Measurements from ENCODE around the gene MLLT10.

DNA sequence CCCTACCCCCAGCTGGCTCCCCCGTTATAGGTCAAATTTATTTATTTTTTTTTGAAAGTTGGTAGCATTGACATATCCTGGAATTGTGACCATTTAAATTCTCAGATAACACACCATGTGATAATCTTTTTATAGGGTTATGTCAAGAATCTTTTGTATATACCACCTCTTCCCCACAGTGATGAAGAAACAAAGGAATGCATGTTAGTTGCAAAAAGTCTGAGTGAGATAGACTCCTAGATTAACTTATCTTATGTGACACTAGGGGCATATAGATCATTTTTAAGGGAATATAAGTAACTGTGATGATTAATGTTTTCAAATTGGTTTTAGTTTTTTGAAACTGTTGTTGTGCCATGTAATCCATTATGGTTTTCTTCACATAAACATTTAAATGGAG is 68.3 kb downstream of the MLLT10 start:
- TF ChIP-seq SIN3A (IDR thresholded peaks at IDR 0.05; ENCODE audit: low read depth, low read length) (no peak), JUND (IDR thresholded peaks at IDR 0.05; ENCODE audit: low read depth, low read length) (no peak), GATAD2B (conservative IDR thresholded peaks at IDR 0.05; ENCODE audit: low read depth) (no peak), POLR2AphosphoS5 (IDR thresholded peaks at IDR 0.05; ENCODE audit: low read length) (no peak), POLR2A (IDR thresholded peaks at IDR 0.05; ENCODE audit: low read depth, low read length) (no peak), KDM1A (IDR thresholded peaks at IDR 0.05; ENCODE audit: borderline replicate concordance) (no peak), NFIC (IDR thresholded peaks at IDR 0.05; ENCODE audit: low read depth, low read length) (no peak)
- TF ChIP-seq, protein P1, sequence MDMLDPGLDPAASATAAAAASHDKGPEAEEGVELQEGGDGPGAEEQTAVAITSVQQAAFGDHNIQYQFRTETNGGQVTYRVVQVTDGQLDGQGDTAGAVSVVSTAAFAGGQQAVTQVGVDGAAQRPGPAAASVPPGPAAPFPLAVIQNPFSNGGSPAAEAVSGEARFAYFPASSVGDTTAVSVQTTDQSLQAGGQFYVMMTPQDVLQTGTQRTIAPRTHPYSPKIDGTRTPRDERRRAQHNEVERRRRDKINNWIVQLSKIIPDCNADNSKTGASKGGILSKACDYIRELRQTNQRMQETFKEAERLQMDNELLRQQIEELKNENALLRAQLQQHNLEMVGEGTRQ (IDR thresholded peaks at IDR 0.05; ENCODE audit: borderline replicate concordance, low read depth, low read length): no peak
- TF ChIP-seq, protein P2, sequence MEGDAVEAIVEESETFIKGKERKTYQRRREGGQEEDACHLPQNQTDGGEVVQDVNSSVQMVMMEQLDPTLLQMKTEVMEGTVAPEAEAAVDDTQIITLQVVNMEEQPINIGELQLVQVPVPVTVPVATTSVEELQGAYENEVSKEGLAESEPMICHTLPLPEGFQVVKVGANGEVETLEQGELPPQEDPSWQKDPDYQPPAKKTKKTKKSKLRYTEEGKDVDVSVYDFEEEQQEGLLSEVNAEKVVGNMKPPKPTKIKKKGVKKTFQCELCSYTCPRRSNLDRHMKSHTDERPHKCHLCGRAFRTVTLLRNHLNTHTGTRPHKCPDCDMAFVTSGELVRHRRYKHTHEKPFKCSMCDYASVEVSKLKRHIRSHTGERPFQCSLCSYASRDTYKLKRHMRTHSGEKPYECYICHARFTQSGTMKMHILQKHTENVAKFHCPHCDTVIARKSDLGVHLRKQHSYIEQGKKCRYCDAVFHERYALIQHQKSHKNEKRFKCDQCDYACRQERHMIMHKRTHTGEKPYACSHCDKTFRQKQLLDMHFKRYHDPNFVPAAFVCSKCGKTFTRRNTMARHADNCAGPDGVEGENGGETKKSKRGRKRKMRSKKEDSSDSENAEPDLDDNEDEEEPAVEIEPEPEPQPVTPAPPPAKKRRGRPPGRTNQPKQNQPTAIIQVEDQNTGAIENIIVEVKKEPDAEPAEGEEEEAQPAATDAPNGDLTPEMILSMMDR (IDR thresholded peaks at IDR 0.05 in 2 of 3, conservative IDR thresholded peaks at IDR 0.05 in 1 of 3; ENCODE audit: control insufficient read depth in 2 of 3, extremely low read depth in 1 of 3, insufficient read depth in 1 of 3, low read depth in 3 of 3, low read length in 3 of 3): no peak
- TF ChIP-seq, protein P3, sequence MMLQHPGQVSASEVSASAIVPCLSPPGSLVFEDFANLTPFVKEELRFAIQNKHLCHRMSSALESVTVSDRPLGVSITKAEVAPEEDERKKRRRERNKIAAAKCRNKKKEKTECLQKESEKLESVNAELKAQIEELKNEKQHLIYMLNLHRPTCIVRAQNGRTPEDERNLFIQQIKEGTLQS (IDR thresholded peaks at IDR 0.05; ENCODE audit: borderline replicate concordance, extremely low read depth, low read depth, low read length): no peak
- TF ChIP-seq, protein P4, sequence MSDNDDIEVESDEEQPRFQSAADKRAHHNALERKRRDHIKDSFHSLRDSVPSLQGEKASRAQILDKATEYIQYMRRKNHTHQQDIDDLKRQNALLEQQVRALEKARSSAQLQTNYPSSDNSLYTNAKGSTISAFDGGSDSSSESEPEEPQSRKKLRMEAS (IDR thresholded peaks at IDR 0.05; ENCODE audit: low read depth, low read length): no peak

All from GM12878 (cell line).